ENCODE data around the gene PGLYRP2. TPM values are rescaled to one million over a fixed set of nuclear protein-coding genes. Genes with fewer than 3 reads are reported as not detected.

The PGLYRP2 gene
- total RNA-seq, 1 donor from 2014 or later: not detected

DNA sequence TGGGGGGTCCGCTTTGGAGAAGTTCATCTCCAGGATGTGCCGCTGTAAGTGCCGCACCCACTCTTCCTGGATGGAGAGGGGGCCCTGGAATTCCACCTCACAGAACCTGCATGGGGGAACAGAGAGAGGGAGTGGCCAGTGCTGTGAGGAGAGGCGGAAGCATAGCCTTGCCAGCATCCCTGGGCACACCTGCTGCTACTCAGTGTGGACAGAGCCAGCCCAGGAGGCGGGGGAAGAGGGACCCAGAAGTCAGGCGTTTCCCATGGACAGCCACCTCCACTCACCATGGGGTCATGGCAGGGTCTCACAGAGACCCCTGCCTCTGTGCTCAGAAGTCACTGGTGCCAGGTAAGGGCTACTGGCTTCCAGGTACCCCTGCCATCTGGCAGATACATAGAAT lies 56.2 kb downstream of the PGLYRP2 start:
- Mint-ChIP-seq H3K27ac (ENCODE audit: unreplicated experiment) (no peak overlapping the region), H3K27me3 (ENCODE audit: low read depth, unreplicated experiment) (no peaks in the 10 kb centered on the region), H3K4me3 (ENCODE audit: unreplicated experiment) (no peak overlapping the region), H3K4me1 (ENCODE audit: low read depth, unreplicated experiment) (peaks cover 1% of the 10 kb centered on the region), H3K36me3 (ENCODE audit: low read depth, unreplicated experiment) (peaks cover 30% of the 10 kb centered on the region), H3K9me3 (ENCODE audit: unreplicated experiment) (no peaks in the 10 kb centered on the region)
- FAIRE-seq (no peak), DNase-seq (ENCODE audit: low read depth) (no peak)
- no peak overlapping the region for H3K9ac ChIP-seq (ENCODE audit: low read length)
- H3K9me3 ChIP-seq (ENCODE audit: insufficient read depth, low read depth, low read length): peaks cover 5% of the 10 kb centered on the region
- H3K36me3 ChIP-seq (ENCODE audit: insufficient read depth, low read length): peaks cover 20% of the 10 kb centered on the region
- H3K4me3 ChIP-seq (ENCODE audit: insufficient read depth, low read depth, low read length): no peak overlapping the region
- H3K4me1 ChIP-seq (ENCODE audit: insufficient read depth, low read length): peaks cover 6% of the 10 kb centered on the region
- TF ChIP-seq, protein P1, sequence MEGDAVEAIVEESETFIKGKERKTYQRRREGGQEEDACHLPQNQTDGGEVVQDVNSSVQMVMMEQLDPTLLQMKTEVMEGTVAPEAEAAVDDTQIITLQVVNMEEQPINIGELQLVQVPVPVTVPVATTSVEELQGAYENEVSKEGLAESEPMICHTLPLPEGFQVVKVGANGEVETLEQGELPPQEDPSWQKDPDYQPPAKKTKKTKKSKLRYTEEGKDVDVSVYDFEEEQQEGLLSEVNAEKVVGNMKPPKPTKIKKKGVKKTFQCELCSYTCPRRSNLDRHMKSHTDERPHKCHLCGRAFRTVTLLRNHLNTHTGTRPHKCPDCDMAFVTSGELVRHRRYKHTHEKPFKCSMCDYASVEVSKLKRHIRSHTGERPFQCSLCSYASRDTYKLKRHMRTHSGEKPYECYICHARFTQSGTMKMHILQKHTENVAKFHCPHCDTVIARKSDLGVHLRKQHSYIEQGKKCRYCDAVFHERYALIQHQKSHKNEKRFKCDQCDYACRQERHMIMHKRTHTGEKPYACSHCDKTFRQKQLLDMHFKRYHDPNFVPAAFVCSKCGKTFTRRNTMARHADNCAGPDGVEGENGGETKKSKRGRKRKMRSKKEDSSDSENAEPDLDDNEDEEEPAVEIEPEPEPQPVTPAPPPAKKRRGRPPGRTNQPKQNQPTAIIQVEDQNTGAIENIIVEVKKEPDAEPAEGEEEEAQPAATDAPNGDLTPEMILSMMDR (IDR thresholded peaks at IDR 0.05; ENCODE audit: insufficient read depth, low read depth, low read length): no peak
- TF ChIP-seq EZH2 (IDR thresholded peaks at IDR 0.05; ENCODE audit: insufficient read depth, low read length): no peak
- no peak overlapping the region for H2AFZ ChIP-seq (ENCODE audit: low read depth, low read length)
- no peak overlapping the region for H3K4me2 ChIP-seq (ENCODE audit: low read length)
- peaks cover 23% of the 10 kb centered on the region for H4K20me1 ChIP-seq (ENCODE audit: insufficient read depth, low read length)
- H3K27me3 ChIP-seq (ENCODE audit: insufficient read depth, low read length): no peaks in the 10 kb centered on the region
- no peak overlapping the region for H3K27ac ChIP-seq (ENCODE audit: low read depth, low read length)
- peaks cover 16% of the 10 kb centered on the region for H3K79me2 ChIP-seq (ENCODE audit: insufficient read depth, low read length)

DNA sequence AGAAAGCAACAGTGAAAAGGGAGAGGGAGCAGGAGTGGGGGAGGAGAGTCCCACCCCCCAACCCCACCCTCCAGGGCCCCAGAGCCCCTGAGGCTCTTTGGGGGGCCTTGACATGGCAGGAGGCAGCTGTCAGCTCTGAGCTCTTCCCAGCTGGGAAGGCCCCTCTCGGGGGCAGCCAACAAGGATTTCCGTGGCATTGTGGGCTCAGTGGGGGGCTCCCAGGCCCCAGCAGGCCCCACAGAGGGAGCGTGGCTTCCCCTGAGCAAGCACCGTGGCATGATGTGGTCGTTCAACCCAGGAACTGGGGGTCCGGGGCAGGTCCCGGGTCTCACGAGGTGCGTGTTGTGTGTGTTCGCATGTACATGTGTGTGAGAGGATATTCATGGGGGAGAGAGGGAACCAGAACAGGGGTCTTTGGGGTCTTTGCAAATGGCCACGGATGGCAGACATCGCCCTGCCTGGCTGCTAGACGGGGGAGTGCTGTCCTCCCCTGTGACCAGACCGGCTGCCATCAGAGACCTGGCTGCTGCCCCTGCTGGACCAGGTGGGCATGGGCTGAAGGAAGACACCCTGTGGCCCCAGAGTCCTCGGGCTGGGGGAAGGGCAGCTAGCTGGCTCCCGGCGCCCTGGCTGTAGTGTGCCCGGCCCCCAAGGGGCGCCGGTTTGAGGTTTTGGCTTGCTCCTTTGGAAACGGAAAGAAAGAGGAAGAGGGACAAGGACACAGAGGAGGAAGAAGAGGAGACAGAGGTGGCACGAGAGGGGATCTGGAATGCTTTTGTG lies 56.8 kb downstream of the PGLYRP2 start:
- Histone ChIP-seq H3K4me2 (ENCODE audit: low read length) (no peak overlapping the region), H3K36me3 (ENCODE audit: insufficient read depth, low read length) (peaks cover 20% of the 10 kb centered on the region), H3K9ac (ENCODE audit: low read length) (no peak overlapping the region), H3K79me2 (ENCODE audit: insufficient read depth, low read length) (peaks cover 17% of the 10 kb centered on the region), H2AFZ (ENCODE audit: low read depth, low read length) (no peak overlapping the region), H3K4me3 (ENCODE audit: insufficient read depth, low read depth, low read length) (no peak overlapping the region), H4K20me1 (ENCODE audit: insufficient read depth, low read length) (peaks cover 23% of the 10 kb centered on the region), H3K27me3 (ENCODE audit: insufficient read depth, low read length) (no peaks in the 10 kb centered on the region), H3K4me1 (ENCODE audit: insufficient read depth, low read length) (peaks cover 7% of the 10 kb centered on the region), H3K27ac (ENCODE audit: low read depth, low read length) (no peak overlapping the region), H3K9me3 (ENCODE audit: insufficient read depth, low read depth, low read length) (peaks cover 5% of the 10 kb centered on the region)
- H3K36me3 Mint-ChIP-seq (ENCODE audit: low read depth, unreplicated experiment): peaks cover 28% of the 10 kb centered on the region
- H3K27me3 Mint-ChIP-seq (ENCODE audit: low read depth, unreplicated experiment): no peaks in the 10 kb centered on the region
- no peak for DNase-seq (ENCODE audit: low read depth)
- no peak for FAIRE-seq
- no peak for TF ChIP-seq EZH2 (IDR thresholded peaks at IDR 0.05; ENCODE audit: insufficient read depth, low read length)
- TF ChIP-seq, protein P1 (IDR thresholded peaks at IDR 0.05; ENCODE audit: insufficient read depth, low read depth, low read length): no peak
- H3K9me3 Mint-ChIP-seq (ENCODE audit: unreplicated experiment): no peaks in the 10 kb centered on the region
- H3K27ac Mint-ChIP-seq (ENCODE audit: unreplicated experiment): no peak overlapping the region
- H3K4me3 Mint-ChIP-seq (ENCODE audit: unreplicated experiment): no peak overlapping the region
- peaks cover 1% of the 10 kb centered on the region for H3K4me1 Mint-ChIP-seq (ENCODE audit: low read depth, unreplicated experiment)

DNA sequence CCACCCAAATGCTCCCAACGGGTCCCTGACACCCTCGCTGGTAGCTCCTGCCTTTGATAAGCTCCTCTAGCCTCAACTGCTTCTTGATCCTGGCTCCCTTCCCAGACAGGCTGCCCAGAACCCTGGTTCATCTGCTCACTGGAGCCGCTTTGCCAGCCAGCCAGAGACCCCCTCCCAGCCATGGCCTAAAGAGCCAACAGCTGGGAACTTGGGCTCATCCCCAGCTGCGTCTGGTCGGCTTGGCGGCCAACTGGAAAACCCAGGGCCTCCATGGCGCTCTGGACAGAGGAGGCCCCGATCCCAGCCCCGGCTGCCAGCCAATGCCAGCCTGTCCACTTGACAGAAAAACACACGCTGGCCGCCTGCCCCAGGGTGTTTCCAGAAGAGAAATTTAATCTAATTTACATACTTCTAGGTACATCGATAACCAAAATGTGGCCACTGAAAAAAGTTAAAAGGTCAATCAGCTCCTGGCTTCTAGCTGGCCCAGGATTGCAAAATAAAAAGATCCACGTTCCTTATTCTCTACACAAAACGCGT lies 57.5 kb downstream of the PGLYRP2 start:
- H3K27me3 Mint-ChIP-seq (ENCODE audit: low read depth, unreplicated experiment): no peaks in the 10 kb centered on the region
- Histone ChIP-seq H2AFZ (ENCODE audit: low read depth, low read length) (no peak overlapping the region), H3K9me3 (ENCODE audit: insufficient read depth, low read depth, low read length) (peaks cover 5% of the 10 kb centered on the region), H3K27ac (ENCODE audit: low read depth, low read length) (no peak overlapping the region), H4K20me1 (ENCODE audit: insufficient read depth, low read length) (peaks cover 26% of the 10 kb centered on the region), H3K4me3 (ENCODE audit: insufficient read depth, low read depth, low read length) (no peak overlapping the region), H3K4me2 (ENCODE audit: low read length) (no peak overlapping the region), H3K79me2 (ENCODE audit: insufficient read depth, low read length) (peaks cover 20% of the 10 kb centered on the region), H3K36me3 (ENCODE audit: insufficient read depth, low read length) (peaks cover 20% of the 10 kb centered on the region), H3K27me3 (ENCODE audit: insufficient read depth, low read length) (no peaks in the 10 kb centered on the region), H3K4me1 (ENCODE audit: insufficient read depth, low read length) (peaks cover 13% of the 10 kb centered on the region), H3K9ac (ENCODE audit: low read length) (no peak overlapping the region)
- peaks cover 26% of the 10 kb centered on the region for H3K36me3 Mint-ChIP-seq (ENCODE audit: low read depth, unreplicated experiment)
- TF ChIP-seq, protein P1 (IDR thresholded peaks at IDR 0.05; ENCODE audit: insufficient read depth, low read depth, low read length): no peak
- no peak for TF ChIP-seq EZH2 (IDR thresholded peaks at IDR 0.05; ENCODE audit: insufficient read depth, low read length)
- no peak overlapping the region for H3K27ac Mint-ChIP-seq (ENCODE audit: unreplicated experiment)
- H3K9me3 Mint-ChIP-seq (ENCODE audit: unreplicated experiment): no peaks in the 10 kb centered on the region
- H3K4me1 Mint-ChIP-seq (ENCODE audit: low read depth, unreplicated experiment): peaks cover 5% of the 10 kb centered on the region
- FAIRE-seq (no peak), DNase-seq (ENCODE audit: low read depth) (no peak)
- H3K4me3 Mint-ChIP-seq (ENCODE audit: unreplicated experiment): no peak overlapping the region
